ENCODE data around the gene CBX1. TPM values are rescaled to one million over a fixed set of nuclear protein-coding genes. Genes with fewer than 3 reads are reported as not detected.

Gene CBX1
- total and polyA plus RNA-seq, 2 of the 13 experiments (the other 11 are each of a cell fraction or from before 2014, with no cell fraction given), result 17.8 to 108 TPM

DNA sequence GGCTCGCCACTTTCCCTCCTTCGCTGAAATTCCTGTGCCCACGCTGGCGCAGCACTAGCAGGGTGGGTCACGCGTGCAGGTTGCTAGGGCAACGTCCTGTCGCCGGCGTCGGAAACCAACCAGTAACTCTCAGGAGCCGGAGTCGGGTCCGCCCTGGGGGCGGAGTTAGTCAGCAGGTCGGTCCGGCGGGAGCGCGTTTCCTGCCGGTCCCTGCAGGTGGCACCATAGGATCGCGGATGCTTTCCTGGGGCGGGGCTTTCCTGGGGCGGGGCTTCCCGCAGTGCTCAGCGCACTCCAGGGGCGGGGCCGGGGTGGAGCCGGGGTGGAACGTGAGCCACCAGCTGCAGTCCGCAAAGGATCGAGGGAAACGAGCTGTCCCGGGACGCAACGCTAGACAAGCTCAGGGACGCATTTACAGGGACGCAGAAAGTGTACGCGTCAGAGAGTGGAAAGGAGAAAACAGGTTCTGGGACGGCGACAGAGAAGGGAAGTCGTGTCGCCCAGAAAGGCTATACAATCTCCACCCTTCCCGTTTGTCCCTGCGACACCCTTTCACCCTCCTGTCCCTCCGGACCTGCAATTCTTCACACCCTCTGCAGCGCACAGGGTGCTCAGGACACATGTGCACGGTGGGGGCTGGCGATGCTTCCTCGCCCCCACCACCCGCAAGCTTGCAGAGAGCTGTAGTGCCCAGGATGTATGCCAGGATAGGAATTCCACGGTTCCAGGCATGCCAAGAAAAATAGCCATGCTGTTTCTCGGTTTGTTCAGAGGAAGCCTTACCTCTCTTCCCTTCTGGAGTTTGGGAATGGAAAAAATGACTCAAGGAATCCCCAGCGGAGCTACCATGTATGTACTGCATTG is 76.0 kb downstream of the CBX1 start (continued):
- TF ChIP-seq, protein P1, sequence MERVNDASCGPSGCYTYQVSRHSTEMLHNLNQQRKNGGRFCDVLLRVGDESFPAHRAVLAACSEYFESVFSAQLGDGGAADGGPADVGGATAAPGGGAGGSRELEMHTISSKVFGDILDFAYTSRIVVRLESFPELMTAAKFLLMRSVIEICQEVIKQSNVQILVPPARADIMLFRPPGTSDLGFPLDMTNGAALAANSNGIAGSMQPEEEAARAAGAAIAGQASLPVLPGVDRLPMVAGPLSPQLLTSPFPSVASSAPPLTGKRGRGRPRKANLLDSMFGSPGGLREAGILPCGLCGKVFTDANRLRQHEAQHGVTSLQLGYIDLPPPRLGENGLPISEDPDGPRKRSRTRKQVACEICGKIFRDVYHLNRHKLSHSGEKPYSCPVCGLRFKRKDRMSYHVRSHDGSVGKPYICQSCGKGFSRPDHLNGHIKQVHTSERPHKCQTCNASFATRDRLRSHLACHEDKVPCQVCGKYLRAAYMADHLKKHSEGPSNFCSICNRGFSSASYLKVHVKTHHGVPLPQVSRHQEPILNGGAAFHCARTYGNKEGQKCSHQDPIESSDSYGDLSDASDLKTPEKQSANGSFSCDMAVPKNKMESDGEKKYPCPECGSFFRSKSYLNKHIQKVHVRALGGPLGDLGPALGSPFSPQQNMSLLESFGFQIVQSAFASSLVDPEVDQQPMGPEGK (CRISPR knock-in tag; IDR thresholded peaks at IDR 0.05), result peak; percentile 74
- peak; percentile 38; the same call in 1 of the 2 replicates for TF ChIP-seq MIER2 (CRISPR knock-in tag; IDR thresholded peaks at IDR 0.05)
- TF ChIP-seq HNRNPH1 (optimal IDR thresholded peaks at IDR 0.05; ENCODE audit: low read depth, low read length), result no peak
- peak; percentile 38; the same call in 1 of the 2 replicates for TF ChIP-seq ZFY (CRISPR knock-in tag; IDR thresholded peaks at IDR 0.05)
- TF ChIP-seq PAF1 (CRISPR knock-in tag; IDR thresholded peaks at IDR 0.05), result no peak
- peak; percentile 24; the same call in 1 of the 2 replicates for TF ChIP-seq TSC22D2 (CRISPR knock-in tag; IDR thresholded peaks at IDR 0.05; ENCODE audit: borderline replicate concordance)
- TF ChIP-seq, protein P2, sequence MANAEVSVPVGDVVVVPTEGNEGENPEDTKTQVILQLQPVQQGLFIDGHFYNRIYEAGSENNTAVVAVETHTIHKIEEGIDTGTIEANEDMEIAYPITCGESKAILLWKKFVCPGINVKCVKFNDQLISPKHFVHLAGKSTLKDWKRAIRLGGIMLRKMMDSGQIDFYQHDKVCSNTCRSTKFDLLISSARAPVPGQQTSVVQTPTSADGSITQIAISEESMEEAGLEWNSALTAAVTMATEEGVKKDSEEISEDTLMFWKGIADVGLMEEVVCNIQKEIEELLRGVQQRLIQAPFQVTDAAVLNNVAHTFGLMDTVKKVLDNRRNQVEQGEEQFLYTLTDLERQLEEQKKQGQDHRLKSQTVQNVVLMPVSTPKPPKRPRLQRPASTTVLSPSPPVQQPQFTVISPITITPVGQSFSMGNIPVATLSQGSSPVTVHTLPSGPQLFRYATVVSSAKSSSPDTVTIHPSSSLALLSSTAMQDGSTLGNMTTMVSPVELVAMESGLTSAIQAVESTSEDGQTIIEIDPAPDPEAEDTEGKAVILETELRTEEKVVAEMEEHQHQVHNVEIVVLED (CRISPR knock-in tag; IDR thresholded peaks at IDR 0.05; ENCODE audit: borderline replicate concordance), result peak; percentile 68; the same call in 1 of the 2 replicates
- peak; percentile 66; the same call in 1 of the 2 replicates for TF ChIP-seq HOXD1 (CRISPR knock-in tag; IDR thresholded peaks at IDR 0.05)
- TF ChIP-seq, protein P3, sequence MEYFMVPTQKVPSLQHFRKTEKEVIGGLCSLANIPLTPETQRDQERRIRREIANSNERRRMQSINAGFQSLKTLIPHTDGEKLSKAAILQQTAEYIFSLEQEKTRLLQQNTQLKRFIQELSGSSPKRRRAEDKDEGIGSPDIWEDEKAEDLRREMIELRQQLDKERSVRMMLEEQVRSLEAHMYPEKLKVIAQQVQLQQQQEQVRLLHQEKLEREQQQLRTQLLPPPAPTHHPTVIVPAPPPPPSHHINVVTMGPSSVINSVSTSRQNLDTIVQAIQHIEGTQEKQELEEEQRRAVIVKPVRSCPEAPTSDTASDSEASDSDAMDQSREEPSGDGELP (IDR thresholded peaks at IDR 0.05; ENCODE audit: borderline replicate concordance, low read depth), result peak; percentile 93
- TF ChIP-seq KLF15 (CRISPR knock-in tag; IDR thresholded peaks at IDR 0.05; ENCODE audit: borderline replicate concordance), result no peak
- TF ChIP-seq, protein P4, sequence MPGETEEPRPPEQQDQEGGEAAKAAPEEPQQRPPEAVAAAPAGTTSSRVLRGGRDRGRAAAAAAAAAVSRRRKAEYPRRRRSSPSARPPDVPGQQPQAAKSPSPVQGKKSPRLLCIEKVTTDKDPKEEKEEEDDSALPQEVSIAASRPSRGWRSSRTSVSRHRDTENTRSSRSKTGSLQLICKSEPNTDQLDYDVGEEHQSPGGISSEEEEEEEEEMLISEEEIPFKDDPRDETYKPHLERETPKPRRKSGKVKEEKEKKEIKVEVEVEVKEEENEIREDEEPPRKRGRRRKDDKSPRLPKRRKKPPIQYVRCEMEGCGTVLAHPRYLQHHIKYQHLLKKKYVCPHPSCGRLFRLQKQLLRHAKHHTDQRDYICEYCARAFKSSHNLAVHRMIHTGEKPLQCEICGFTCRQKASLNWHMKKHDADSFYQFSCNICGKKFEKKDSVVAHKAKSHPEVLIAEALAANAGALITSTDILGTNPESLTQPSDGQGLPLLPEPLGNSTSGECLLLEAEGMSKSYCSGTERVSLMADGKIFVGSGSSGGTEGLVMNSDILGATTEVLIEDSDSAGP (CRISPR knock-in tag; IDR thresholded peaks at IDR 0.05; ENCODE audit: borderline replicate concordance), result no peak
- TF ChIP-seq ZBTB8A (CRISPR knock-in tag; IDR thresholded peaks at IDR 0.05; ENCODE audit: borderline replicate concordance, low read depth), result no peak
- TF ChIP-seq SCMH1 (CRISPR knock-in tag; IDR thresholded peaks at IDR 0.05; ENCODE audit: borderline replicate concordance), result no peak
- no peak; the same call in 1 of the 2 replicates for TF ChIP-seq KDM5A (IDR thresholded peaks at IDR 0.05; ENCODE audit: borderline replicate concordance, low read length)
- TF ChIP-seq RBAK (CRISPR knock-in tag; IDR thresholded peaks at IDR 0.05), result peak; percentile 50; the same call in 1 of the 2 replicates
- TF ChIP-seq KLF12 (CRISPR knock-in tag; IDR thresholded peaks at IDR 0.05; ENCODE audit: borderline replicate concordance), result peak; percentile 88; the same call in 1 of the 2 replicates
- no peak for TF ChIP-seq MBD4 (IDR thresholded peaks at IDR 0.05; ENCODE audit: borderline replicate concordance, low read length)
- no peak for TF ChIP-seq ZNF619 (CRISPR knock-in tag; IDR thresholded peaks at IDR 0.05)
- TF ChIP-seq ZSCAN9 (CRISPR knock-in tag; IDR thresholded peaks at IDR 0.05; ENCODE audit: borderline replicate concordance), result no peak
- 0 out of 2 replicates have a peak, but pooled peaks have one; percentile 36 for TF ChIP-seq CHCHD3 (CRISPR knock-in tag; IDR thresholded peaks at IDR 0.05)
- no peak for TF ChIP-seq ZNF598 (CRISPR knock-in tag; IDR thresholded peaks at IDR 0.05; ENCODE audit: borderline replicate concordance)
- TF ChIP-seq KLF9 (CRISPR knock-in tag; IDR thresholded peaks at IDR 0.05; ENCODE audit: low read depth), result peak; percentile 52; the same call in 1 of the 2 replicates
